GM23338 (cell line): ENCODE data around the gene SHISA2. TPM values are rescaled to one million over a fixed set of nuclear protein-coding genes. Genes with fewer than 3 reads are reported as not detected.

Experiments
- ATAC-seq: fragments of 200-7000 bp; cut with Tn5 transposase; 3 replicates; pipeline ENCODE4 v1.9.1; 2020
- DNase-seq: peaks from one replicate; pipeline ENCODE4 v3.0.0-alpha.2; 2015; ENCODE audit warnings: low spot score
- H2AFZ ChIP-seq: fragments of 200-600 bp; sonication (generic); 2 replicates; pipeline ENCODE4 v1.8.0; 2016; ENCODE audit warnings: antibody characterized with exemption, mild to moderate bottlenecking, moderate library complexity
- H3F3A ChIP-seq: fragments of 200-600 bp; sonication (generic); replicated peaks from 2 replicates; pipeline ENCODE4 v1.8.0; 2017; ENCODE audit warnings: antibody characterized with exemption, mixed run types, low read depth
- H3K27ac ChIP-seq: fragments of 200-600 bp; sonication (generic); 2 replicates; pipeline ENCODE4 v1.6.1; 2016; ENCODE audit warnings: low read depth
- H3K27me3 ChIP-seq: fragments of 200-600 bp; sonication (generic); 2 replicates; pipeline ENCODE4 v1.8.0; 2016; ENCODE audit warnings: mild to moderate bottlenecking, mixed run types, moderate library complexity; ENCODE audit not compliant: insufficient read depth
- H3K36me3 ChIP-seq: fragments of 200-600 bp; sonication (generic); 2 replicates; pipeline ENCODE4 v1.8.0; 2016; ENCODE audit warnings: mild to moderate bottlenecking; ENCODE audit not compliant: insufficient read depth
- H3K4me1 ChIP-seq: fragments of 200-600 bp; sonication (generic); 2 replicates; pipeline ENCODE4 v1.8.0; 2016; ENCODE audit warnings: mild to moderate bottlenecking, moderate library complexity; ENCODE audit not compliant: insufficient read depth
- H3K4me2 ChIP-seq: fragments of 200-600 bp; sonication (generic); 2 replicates; pipeline ENCODE4 v1.7.1; 2017; ENCODE audit warnings: mixed run types
- H3K4me3 ChIP-seq: fragments of 200-600 bp; sonication (generic); 2 replicates; pipeline ENCODE4 v1.6.1; 2016; ENCODE audit warnings: mixed run types
- H3K79me2 ChIP-seq: fragments of 200-600 bp; sonication (generic); replicated peaks from 2 replicates; pipeline ENCODE4 v1.8.0; 2017; ENCODE audit warnings: mild to moderate bottlenecking; ENCODE audit not compliant: insufficient read depth
- H3K9me2 ChIP-seq: fragments of 200-600 bp; sonication (generic); 2 replicates; pipeline ENCODE4 v1.8.0; 2017; ENCODE audit not compliant: insufficient read depth
- H4K20me1 ChIP-seq: fragments of 200-600 bp; sonication (generic); replicated peaks from 2 replicates; pipeline ENCODE4 v1.8.0; 2017; ENCODE audit warnings: mild to moderate bottlenecking; ENCODE audit not compliant: insufficient read depth
- H3K27ac Mint-ChIP-seq: 2 replicates; pipeline ENCODE4 v1.8.0; 2020; ENCODE audit warnings: inconsistent platforms, mild to moderate bottlenecking, moderate library complexity, mixed read lengths
- H3K27me3 Mint-ChIP-seq: 3 replicates; pipeline ENCODE4 v1.8.0; 2022; ENCODE audit warnings: low read depth, mild to moderate bottlenecking, moderate library complexity, mixed read lengths, inconsistent platforms; ENCODE audit not compliant: insufficient read depth, poor library complexity
- H3K36me3 Mint-ChIP-seq: 3 replicates; pipeline ENCODE4 v1.8.0; 2021; ENCODE audit warnings: low read depth, mild to moderate bottlenecking, inconsistent platforms, moderate library complexity, mixed read lengths
- H3K4me1 Mint-ChIP-seq: 3 replicates; pipeline ENCODE4 v1.8.0; 2020; ENCODE audit warnings: mild to moderate bottlenecking, inconsistent platforms, mixed read lengths
- H3K4me3 Mint-ChIP-seq: 3 replicates; pipeline ENCODE4 v1.8.0; 2021; ENCODE audit warnings: moderate library complexity, mild to moderate bottlenecking, inconsistent platforms, mixed read lengths
- H3K9me3 Mint-ChIP-seq: 3 replicates; pipeline ENCODE4 v1.8.0; 2020; ENCODE audit warnings: moderate library complexity, mild to moderate bottlenecking, inconsistent platforms, mixed read lengths
- EZH2phosphoT487 ChIP-seq: fragments of 200-600 bp; sonication (generic); IDR thresholded peaks from one replicate; pipeline ENCODE4 v1.8.1; 2018; ENCODE audit warnings: antibody characterized with exemption; ENCODE audit not compliant: unreplicated experiment
- NANOG ChIP-seq: IDR thresholded peaks from 2 replicates; pipeline ENCODE4 v1.6.1; 2016; ENCODE audit warnings: antibody characterized with exemption, borderline replicate concordance
- POLR2AphosphoS5 ChIP-seq: IDR thresholded peaks from 2 replicates; pipeline ENCODE4 v1.6.1; 2016; ENCODE audit warnings: antibody characterized with exemption, low read depth
- REST ChIP-seq: IDR thresholded peaks from one replicate; pipeline ENCODE4 v1.6.1; 2018; ENCODE audit warnings: antibody characterized with exemption; ENCODE audit not compliant: unreplicated experiment
- STAT1 ChIP-seq: IDR thresholded peaks from one replicate; pipeline ENCODE4 v1.6.1; 2016; ENCODE audit warnings: antibody characterized with exemption; ENCODE audit not compliant: unreplicated experiment
- ZNF114 ChIP-seq: fragments of 250-450 bp; sonication (Bioruptor Pico); IDR thresholded peaks from 2 replicates; pipeline ENCODE4 v1.5.0; 2020; ENCODE audit warnings: mild to moderate bottlenecking, moderate library complexity
- ZNF331 ChIP-seq: fragments of 250-450 bp; sonication (Bioruptor Pico); IDR thresholded peaks from 2 replicates; pipeline ENCODE4 v1.5.0; 2020; ENCODE audit warnings: low read depth, mild to moderate bottlenecking, moderate library complexity
- ZNF462 ChIP-seq: fragments of 250-450 bp; sonication (Bioruptor Pico); IDR thresholded peaks from 2 replicates; pipeline ENCODE4 v1.5.0; 2020; ENCODE audit warnings: mild to moderate bottlenecking, moderate library complexity
- polyA plus RNA-seq: library from polyadenylated mRNA; unstranded; fragments of >200 nt; fragmentation: Nextera tagmentation; extraction: Ambion mirVana; gene quantifications from 2 replicates; pipeline ENCODE4 v1.2.1, GENCODE V29; 2016
- total RNA-seq: library from RNA; depleted of rRNA; stranded (reverse); fragments of >200 nt; shearing (Covaris generic); gene quantifications from 2 replicates; pipeline ENCODE4 v1.2.3, GENCODE V29; 2014
- TF ChIP-seq, protein P1 (sequence below), 2 experiments: fragments of 200-600 bp in 1 of 2; sonication (generic) in 1 of 2; conservative IDR thresholded peaks; 2 replicates each; pipeline versions ENCODE4 v1.5.1 to v1.6.1; 2016 to 2017; ENCODE audit warnings: antibody characterized with exemption in 2 of 2, low read depth in 2 of 2, mild to moderate bottlenecking in 2 of 2, moderate library complexity in 1 of 2

The SHISA2 gene
- total and polyA plus RNA-seq, 2 experiments from 2014 or later, result 17.9 to 37.4 TPM

DNA sequence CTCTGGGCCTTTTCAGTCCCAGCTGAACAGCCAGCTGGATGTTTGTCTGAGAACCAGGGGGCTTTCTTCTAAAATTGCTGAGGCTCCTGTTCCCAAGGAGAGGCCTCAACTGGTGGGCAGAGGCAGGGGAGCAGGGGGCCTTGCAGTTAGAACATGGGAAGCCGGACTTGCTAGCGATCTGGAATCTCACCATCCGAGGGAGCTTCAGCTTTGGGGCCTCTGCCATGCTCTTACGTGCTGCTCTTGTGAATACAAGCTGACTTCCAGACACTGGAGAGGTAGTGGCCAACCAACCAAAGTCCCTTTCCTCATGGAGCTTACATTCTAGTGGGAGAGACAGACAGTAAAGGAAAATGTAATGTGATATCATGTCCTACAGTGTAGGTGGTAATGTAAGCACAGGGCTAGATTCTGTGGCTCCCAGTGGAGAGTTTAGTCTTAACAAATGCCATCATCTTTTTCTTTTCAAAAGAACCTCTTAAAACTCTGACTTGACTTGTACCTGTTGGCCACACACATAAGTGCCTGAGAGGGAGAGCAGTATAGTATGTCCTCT lies 22.2 kb downstream of the SHISA2 start:
- Histone ChIP-seq H3K36me3 (no peaks in the 10 kb centered on the region), H3K27me3 (no peaks in the 10 kb centered on the region), H3K27ac (no peak overlapping the region), H3F3A (no peaks in the 10 kb centered on the region), H3K4me2 (no peak overlapping the region), H2AFZ (peak overlapping the region; percentile 74; the same call in 1 of the 2 replicates), H4K20me1 (no peaks in the 10 kb centered on the region), H3K4me1 (peaks cover 30% of the 10 kb centered on the region), H3K4me3 (no peak overlapping the region), H3K9me2 (no peaks in the 10 kb centered on the region), H3K79me2 (no peaks in the 10 kb centered on the region)
- TF ChIP-seq STAT1, result no peak
- no peak for TF ChIP-seq NANOG
- no peak for TF ChIP-seq ZNF462
- H3K9me3 Mint-ChIP-seq, result peaks cover 17% of the 10 kb centered on the region; the same call in 2 of the 3 replicates
- no peak overlapping the region for H3K4me3 Mint-ChIP-seq
- peaks cover 27% of the 10 kb centered on the region for H3K4me1 Mint-ChIP-seq
- H3K27ac Mint-ChIP-seq, result no peak overlapping the region
- peaks cover 8% of the 10 kb centered on the region for H3K27me3 Mint-ChIP-seq
- DNase-seq, result no peak
- no peak for ATAC-seq
- peaks cover 12% of the 10 kb centered on the region for H3K36me3 Mint-ChIP-seq

DNA sequence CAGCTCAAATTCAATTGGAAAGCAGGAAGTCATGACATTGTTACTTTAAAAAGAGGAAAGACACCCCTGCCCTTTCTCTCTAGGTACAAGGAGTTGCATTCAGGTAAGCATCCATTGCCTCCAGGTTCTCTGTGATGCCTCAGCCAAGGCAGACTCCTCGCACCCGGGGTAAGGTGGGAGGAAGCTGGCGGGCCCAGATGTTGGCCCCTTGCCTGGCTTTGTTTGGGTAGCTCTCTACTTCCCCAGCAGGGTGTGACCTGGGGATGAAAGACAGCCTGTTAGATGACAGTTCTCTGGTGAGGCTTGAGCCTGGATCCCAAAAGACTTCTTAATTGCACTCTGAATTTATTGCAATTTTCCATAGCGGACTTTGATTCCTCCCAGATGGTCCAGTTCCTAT lies 25.6 kb downstream of the SHISA2 start:
- Histone ChIP-seq H3F3A (no peaks in the 10 kb centered on the region), H3K9me2 (no peaks in the 10 kb centered on the region), H3K27ac (no peak overlapping the region), H3K4me3 (no peak overlapping the region), H4K20me1 (no peaks in the 10 kb centered on the region), H3K27me3 (no peaks in the 10 kb centered on the region), H3K36me3 (no peaks in the 10 kb centered on the region), H3K4me2 (0 out of 2 replicates have a peak overlapping the region, but pooled peaks have one; percentile 23), H2AFZ (peak overlapping the region; percentile 85), H3K79me2 (no peaks in the 10 kb centered on the region), H3K4me1 (peaks cover 22% of the 10 kb centered on the region)
- Mint-ChIP-seq H3K27me3 (peaks cover 8% of the 10 kb centered on the region), H3K9me3 (peaks cover 8% of the 10 kb centered on the region; the same call in 1 of the 3 replicates), H3K4me3 (no peak overlapping the region), H3K27ac (no peak overlapping the region), H3K36me3 (peaks cover 4% of the 10 kb centered on the region; the same call in 1 of the 3 replicates), H3K4me1 (peaks cover 31% of the 10 kb centered on the region)
- peak; percentile 25; the same call in 2 of the 3 replicates for ATAC-seq
- no peak for DNase-seq
- TF ChIP-seq ZNF331 (no peak), REST (no peak), POLR2AphosphoS5 (no peak), EZH2phosphoT487 (no peak), ZNF114 (CRISPR knock-in tag) (no peak)
- TF ChIP-seq, protein P1, sequence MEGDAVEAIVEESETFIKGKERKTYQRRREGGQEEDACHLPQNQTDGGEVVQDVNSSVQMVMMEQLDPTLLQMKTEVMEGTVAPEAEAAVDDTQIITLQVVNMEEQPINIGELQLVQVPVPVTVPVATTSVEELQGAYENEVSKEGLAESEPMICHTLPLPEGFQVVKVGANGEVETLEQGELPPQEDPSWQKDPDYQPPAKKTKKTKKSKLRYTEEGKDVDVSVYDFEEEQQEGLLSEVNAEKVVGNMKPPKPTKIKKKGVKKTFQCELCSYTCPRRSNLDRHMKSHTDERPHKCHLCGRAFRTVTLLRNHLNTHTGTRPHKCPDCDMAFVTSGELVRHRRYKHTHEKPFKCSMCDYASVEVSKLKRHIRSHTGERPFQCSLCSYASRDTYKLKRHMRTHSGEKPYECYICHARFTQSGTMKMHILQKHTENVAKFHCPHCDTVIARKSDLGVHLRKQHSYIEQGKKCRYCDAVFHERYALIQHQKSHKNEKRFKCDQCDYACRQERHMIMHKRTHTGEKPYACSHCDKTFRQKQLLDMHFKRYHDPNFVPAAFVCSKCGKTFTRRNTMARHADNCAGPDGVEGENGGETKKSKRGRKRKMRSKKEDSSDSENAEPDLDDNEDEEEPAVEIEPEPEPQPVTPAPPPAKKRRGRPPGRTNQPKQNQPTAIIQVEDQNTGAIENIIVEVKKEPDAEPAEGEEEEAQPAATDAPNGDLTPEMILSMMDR (conservative IDR thresholded peaks at IDR 0.05; ENCODE audit: low read depth in 2 of 2), result no peak
